ENCODE data around the gene REC8. TPM values are rescaled to one million over a fixed set of nuclear protein-coding genes. Genes with fewer than 3 reads are reported as not detected.
A peak's percentile ranks its signal among the peaks of the same experiment; 100 is the strongest.

Gene REC8
- total and polyA plus RNA-seq, 2 of the 13 experiments (the other 11 are each of a cell fraction or from before 2014, with no cell fraction given): 3.4 to 14.7 TPM

- TF ChIP-seq ZBTB10 (CRISPR knock-in tag; IDR thresholded peaks at IDR 0.05; ENCODE audit: borderline replicate concordance) (peak; percentile 48; the same call in 1 of the 2 replicates), PBX2 (CRISPR knock-in tag; IDR thresholded peaks at IDR 0.05) (0 out of 2 replicates have a peak, but pooled peaks have one; percentile 2), ZBTB3 (CRISPR knock-in tag; IDR thresholded peaks at IDR 0.05; ENCODE audit: borderline replicate concordance, low read depth) (peak; percentile 2; the same call in 1 of the 2 replicates), ZNF577 (CRISPR knock-in tag; IDR thresholded peaks at IDR 0.05; ENCODE audit: borderline replicate concordance, low read depth) (no peak), FOXP4 (CRISPR knock-in tag; IDR thresholded peaks at IDR 0.05) (no peak; the same call in none of the 2 replicates), ADNP (CRISPR knock-in tag; IDR thresholded peaks at IDR 0.05) (no peak), HNRNPUL1 (IDR thresholded peaks at IDR 0.05; ENCODE audit: low read depth, low read length) (no peak), ZKSCAN5 (CRISPR knock-in tag; IDR thresholded peaks at IDR 0.05) (no peak), JUND (CRISPR knock-in tag; IDR thresholded peaks at IDR 0.05) (no peak), ZFP82 (CRISPR knock-in tag; IDR thresholded peaks at IDR 0.05; ENCODE audit: borderline replicate concordance) (no peak), ZFP36L2 (CRISPR knock-in tag; IDR thresholded peaks at IDR 0.05) (no peak; the same call in 1 of the 2 replicates), MIER3 (CRISPR knock-in tag; IDR thresholded peaks at IDR 0.05; ENCODE audit: borderline replicate concordance) (no peak; the same call in none of the 2 replicates), HMGXB4 (CRISPR knock-in tag; IDR thresholded peaks at IDR 0.05; ENCODE audit: borderline replicate concordance in 1 of 2, low read depth in 1 of 2) (peak; percentile 59 to 67), RBM39 (IDR thresholded peaks at IDR 0.05; ENCODE audit: low read depth, low read length, poor library complexity, severe bottlenecking) (peak; percentile 94), ELF4 (CRISPR knock-in tag; IDR thresholded peaks at IDR 0.05; ENCODE audit: borderline replicate concordance) (no peak)
- TF ChIP-seq, protein P1, sequence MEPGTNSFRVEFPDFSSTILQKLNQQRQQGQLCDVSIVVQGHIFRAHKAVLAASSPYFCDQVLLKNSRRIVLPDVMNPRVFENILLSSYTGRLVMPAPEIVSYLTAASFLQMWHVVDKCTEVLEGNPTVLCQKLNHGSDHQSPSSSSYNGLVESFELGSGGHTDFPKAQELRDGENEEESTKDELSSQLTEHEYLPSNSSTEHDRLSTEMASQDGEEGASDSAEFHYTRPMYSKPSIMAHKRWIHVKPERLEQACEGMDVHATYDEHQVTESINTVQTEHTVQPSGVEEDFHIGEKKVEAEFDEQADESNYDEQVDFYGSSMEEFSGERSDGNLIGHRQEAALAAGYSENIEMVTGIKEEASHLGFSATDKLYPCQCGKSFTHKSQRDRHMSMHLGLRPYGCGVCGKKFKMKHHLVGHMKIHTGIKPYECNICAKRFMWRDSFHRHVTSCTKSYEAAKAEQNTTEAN (CRISPR knock-in tag; conservative IDR thresholded peaks at IDR 0.05): no peak; the same call in 1 of the 2 replicates
- TF ChIP-seq, protein P2, sequence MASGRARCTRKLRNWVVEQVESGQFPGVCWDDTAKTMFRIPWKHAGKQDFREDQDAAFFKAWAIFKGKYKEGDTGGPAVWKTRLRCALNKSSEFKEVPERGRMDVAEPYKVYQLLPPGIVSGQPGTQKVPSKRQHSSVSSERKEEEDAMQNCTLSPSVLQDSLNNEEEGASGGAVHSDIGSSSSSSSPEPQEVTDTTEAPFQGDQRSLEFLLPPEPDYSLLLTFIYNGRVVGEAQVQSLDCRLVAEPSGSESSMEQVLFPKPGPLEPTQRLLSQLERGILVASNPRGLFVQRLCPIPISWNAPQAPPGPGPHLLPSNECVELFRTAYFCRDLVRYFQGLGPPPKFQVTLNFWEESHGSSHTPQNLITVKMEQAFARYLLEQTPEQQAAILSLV (CRISPR knock-in tag; IDR thresholded peaks at IDR 0.05; ENCODE audit: borderline replicate concordance): peak; percentile 77; the same call in 1 of the 2 replicates
These were observed 24.7 kb upstream of the REC8 start, which contains the start of gene RNF31 (continued) for GRCh38 chr14:24146978-24147760.

Measured in HepG2 (cell line).